ENCODE measurements around the gene WNT3A. TPM values are rescaled to one million over a fixed set of nuclear protein-coding genes. Genes with fewer than 3 reads are reported as not detected.

Gene WNT3A
- total and polyA plus RNA-seq, 2 donors (not counting 3 experiments of a cell fraction or from before 2014, with no cell fraction given), result not detected

DNA sequence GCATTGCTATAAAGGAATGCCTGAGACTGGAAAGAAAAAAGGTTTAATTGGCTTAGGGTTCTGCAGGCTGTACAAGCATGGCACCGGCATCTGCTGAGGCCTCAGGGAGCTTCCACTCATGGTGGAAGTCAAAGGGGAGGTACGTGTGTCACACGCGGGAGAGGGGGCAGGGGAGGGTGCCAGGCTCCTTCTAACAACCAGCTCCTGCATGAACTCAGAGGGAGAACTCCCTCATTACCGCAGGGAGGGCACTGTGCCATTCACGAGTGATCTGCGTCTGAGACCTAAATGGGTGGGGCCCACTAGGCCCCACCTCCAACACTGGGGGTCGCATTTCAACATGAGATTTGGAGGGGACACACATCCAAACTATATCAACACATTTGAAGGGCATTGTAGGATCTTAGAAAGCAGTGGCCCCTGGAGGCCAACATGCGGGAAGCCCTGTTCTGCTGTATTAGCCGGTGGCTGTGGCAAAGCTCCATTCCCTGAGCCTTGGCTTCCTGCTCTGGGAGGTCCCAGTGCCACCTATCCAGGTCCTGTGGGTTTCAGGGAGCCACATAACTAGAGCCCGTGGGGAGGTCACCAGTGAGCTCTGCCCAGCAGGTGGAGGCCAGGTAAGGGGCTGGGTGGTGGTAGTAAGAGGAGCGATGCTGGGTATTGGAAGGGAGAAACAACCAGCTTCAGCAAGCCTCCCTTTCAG lies 10.0 kb downstream of the WNT3A start:
- dilution Hi-C loops (cut with MboI; ENCODE audit: extremely low pct_ligation_motif_present, low sequenced_read_pairs), result no loop called here
- no peaks in the 10 kb centered on the region for H3K9me1 ChIP-seq (replicated peaks; ENCODE audit: control insufficient read depth, extremely low read depth, insufficient read depth, low read length)
- POLR2A ChIA-PET, result no interaction called here
- no peak overlapping the region for H3K9ac ChIP-seq (replicated peaks; ENCODE audit: extremely low read depth, insufficient read depth, low read length)
- H3K27ac ChIP-seq (ENCODE audit: insufficient read depth, low read depth, low read length), result no peak overlapping the region
- no peaks in the 10 kb centered on the region for H3K9me3 ChIP-seq (replicated peaks; ENCODE audit: control insufficient read depth, insufficient read depth, low read length)
- H4K20me1 ChIP-seq (replicated peaks; ENCODE audit: control insufficient read depth, extremely low read depth, insufficient read depth, low read length), result no peaks in the 10 kb centered on the region
- H3K4me3 ChIP-seq (replicated peaks in 1 of 3; ENCODE audit: insufficient read depth in 1 of 3, low read depth in 1 of 3, low read length in 3 of 3), result no peak overlapping the region
- BruUV-seq (replicated peaks), result no TSS peak
- no peaks in the 10 kb centered on the region for H3K79me2 ChIP-seq (ENCODE audit: control insufficient read depth, insufficient read depth, low read length)
- no peak overlapping the region for H3K4me2 ChIP-seq (ENCODE audit: insufficient read depth, low read length)
- TF ChIP-seq FOS (IDR thresholded peaks at IDR 0.05; ENCODE audit: borderline replicate concordance, insufficient read depth, low read length) (no peak), POLR2A (IDR thresholded peaks at IDR 0.05; ENCODE audit: low read depth, low read length) (no peak), GATA2 (IDR thresholded peaks at IDR 0.05; ENCODE audit: insufficient read depth, insufficient read length, low read depth, low read length) (no peak), JUN (IDR thresholded peaks at IDR 0.05; ENCODE audit: borderline replicate concordance, insufficient read depth, insufficient read length, low read depth) (no peak), MYC (IDR thresholded peaks at IDR 0.05; ENCODE audit: low read depth, low read length) (no peak), EZH2 (IDR thresholded peaks at IDR 0.05; ENCODE audit: borderline replicate concordance, low read depth, low read length, severe bottlenecking) (no peak), POLR2AphosphoS5 (IDR thresholded peaks at IDR 0.05; ENCODE audit: insufficient read depth, low read depth, low read length) (no peak)
- TF ChIP-seq, protein P1, sequence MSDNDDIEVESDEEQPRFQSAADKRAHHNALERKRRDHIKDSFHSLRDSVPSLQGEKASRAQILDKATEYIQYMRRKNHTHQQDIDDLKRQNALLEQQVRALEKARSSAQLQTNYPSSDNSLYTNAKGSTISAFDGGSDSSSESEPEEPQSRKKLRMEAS (IDR thresholded peaks at IDR 0.05; ENCODE audit: insufficient read depth, insufficient read length), result no peak
- TF ChIP-seq, protein P2, sequence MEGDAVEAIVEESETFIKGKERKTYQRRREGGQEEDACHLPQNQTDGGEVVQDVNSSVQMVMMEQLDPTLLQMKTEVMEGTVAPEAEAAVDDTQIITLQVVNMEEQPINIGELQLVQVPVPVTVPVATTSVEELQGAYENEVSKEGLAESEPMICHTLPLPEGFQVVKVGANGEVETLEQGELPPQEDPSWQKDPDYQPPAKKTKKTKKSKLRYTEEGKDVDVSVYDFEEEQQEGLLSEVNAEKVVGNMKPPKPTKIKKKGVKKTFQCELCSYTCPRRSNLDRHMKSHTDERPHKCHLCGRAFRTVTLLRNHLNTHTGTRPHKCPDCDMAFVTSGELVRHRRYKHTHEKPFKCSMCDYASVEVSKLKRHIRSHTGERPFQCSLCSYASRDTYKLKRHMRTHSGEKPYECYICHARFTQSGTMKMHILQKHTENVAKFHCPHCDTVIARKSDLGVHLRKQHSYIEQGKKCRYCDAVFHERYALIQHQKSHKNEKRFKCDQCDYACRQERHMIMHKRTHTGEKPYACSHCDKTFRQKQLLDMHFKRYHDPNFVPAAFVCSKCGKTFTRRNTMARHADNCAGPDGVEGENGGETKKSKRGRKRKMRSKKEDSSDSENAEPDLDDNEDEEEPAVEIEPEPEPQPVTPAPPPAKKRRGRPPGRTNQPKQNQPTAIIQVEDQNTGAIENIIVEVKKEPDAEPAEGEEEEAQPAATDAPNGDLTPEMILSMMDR (IDR thresholded peaks at IDR 0.05; ENCODE audit: extremely low read depth in 1 of 2, insufficient read depth in 1 of 2, low read depth in 1 of 2, low read length in 2 of 2), result no peak
- no peaks in the 10 kb centered on the region for H3K36me3 ChIP-seq (ENCODE audit: control insufficient read depth in 2 of 2, extremely low read depth in 1 of 2, insufficient read depth in 2 of 2, low read length in 2 of 2)
- CTCF ChIA-PET, result interaction anchor here (2.2 kb wide), 1 partner anchor 17 kb away, joined by 7 read pairs; no protein-coding TSS in a partner anchor
- peaks cover 0 to under 1% of the 10 kb centered on the region in 2 experiments for H3K27me3 ChIP-seq (ENCODE audit: control insufficient read depth in 2 of 2, insufficient read depth in 2 of 2, low read length in 2 of 2)
- FAIRE-seq (no peak), DNase-seq (ENCODE audit: low read depth, low spot score) (no peak)
- H2AFZ ChIP-seq (ENCODE audit: low read depth, low read length), result no peak overlapping the region
- intact Hi-C loops (cut with micrococcal nuclease), result no loop called here
- no peaks in the 10 kb centered on the region for H3K4me1 ChIP-seq (ENCODE audit: control insufficient read depth, extremely low read depth, insufficient read depth, low read length)

All from endothelial cell of umbilical vein (primary cell).